Activated T-helper 1 cell treated with anti-CD3 and anti-CD28 coated beads, Interleukin-12 subunit alpha, Interleukin-12 subunit beta, Interleukin-2, Interleukin-4 antibody, amounts not matched to agents 30 ng/mL and 10 ng/mL and 1 ng/mL, durations not matched to agents 14 hours and 24 hours and 36 hours (primary cell): Measurements from ENCODE around the gene SLCO2A1. TPM values are rescaled to one million over a fixed set of nuclear protein-coding genes. Genes with fewer than 3 reads are reported as not detected.

ENCODE experiments used
- DNase-seq: peaks from one replicate; pipeline ENCODE4 v3.0.0; 2021; ENCODE audit warnings: low spot score
- H3K27ac Mint-ChIP-seq: one replicate; pipeline ENCODE4 v1.8.0; 2021; ENCODE audit warnings: mild to moderate bottlenecking, mixed read lengths
- H3K27me3 Mint-ChIP-seq: one replicate; pipeline ENCODE4 v1.8.0; 2022; ENCODE audit warnings: mild to moderate bottlenecking, moderate library complexity, mixed read lengths; ENCODE audit not compliant: insufficient read depth
- H3K36me3 Mint-ChIP-seq: one replicate; pipeline ENCODE4 v1.8.0; 2021; ENCODE audit warnings: low read depth, mixed read lengths
- H3K4me1 Mint-ChIP-seq: one replicate; pipeline ENCODE4 v1.8.0; 2021; ENCODE audit warnings: low read depth, mixed read lengths
- H3K4me3 Mint-ChIP-seq: one replicate; pipeline ENCODE4 v1.8.0; 2021; ENCODE audit warnings: mild to moderate bottlenecking, moderate library complexity, mixed read lengths
- H3K9me3 Mint-ChIP-seq: one replicate; pipeline ENCODE4 v1.8.0; 2021; ENCODE audit warnings: mixed read lengths
- intact Hi-C: fragments of 100-400 bp; cut with micrococcal nuclease; formaldehyde crosslinking; loops from one replicate; pipeline ENCODE4 v1.15.1; 2024
- total RNA-seq: library from RNA; stranded (reverse); gene quantifications from 2 replicates; pipeline ENCODE4 v1.2.3, GENCODE V29; 2022

SLCO2A1 gene
- total RNA-seq, 1 donor from 2014 or later: not detected

DNA sequence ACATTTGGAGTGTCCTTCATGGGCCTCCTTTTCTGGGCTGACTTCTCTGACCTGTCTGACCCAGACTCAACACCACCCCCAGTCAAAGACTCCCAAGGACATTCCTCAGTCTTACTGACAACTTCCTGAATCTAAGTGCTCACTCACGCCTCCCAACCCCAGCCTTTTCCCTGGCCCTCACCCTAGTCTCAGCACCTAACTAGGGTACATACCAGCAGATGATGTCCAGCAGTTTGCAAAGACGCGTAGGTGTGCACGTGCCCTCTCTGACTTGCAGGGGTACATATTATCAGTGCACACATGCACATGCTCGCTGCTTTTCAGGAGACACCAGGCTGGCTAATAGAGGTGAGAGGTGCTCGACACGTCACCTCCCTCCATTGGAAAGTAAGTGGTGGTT is 38.7 kb upstream of the SLCO2A1 start:
- Mint-ChIP-seq H3K4me1 (no peaks in the 10 kb centered on the region), H3K36me3 (no peaks in the 10 kb centered on the region), H3K4me3 (no peak overlapping the region), H3K9me3 (no peaks in the 10 kb centered on the region), H3K27ac (no peak overlapping the region), H3K27me3 (no peaks in the 10 kb centered on the region)
- no peak for DNase-seq
- intact Hi-C loops: no loop called here

DNA sequence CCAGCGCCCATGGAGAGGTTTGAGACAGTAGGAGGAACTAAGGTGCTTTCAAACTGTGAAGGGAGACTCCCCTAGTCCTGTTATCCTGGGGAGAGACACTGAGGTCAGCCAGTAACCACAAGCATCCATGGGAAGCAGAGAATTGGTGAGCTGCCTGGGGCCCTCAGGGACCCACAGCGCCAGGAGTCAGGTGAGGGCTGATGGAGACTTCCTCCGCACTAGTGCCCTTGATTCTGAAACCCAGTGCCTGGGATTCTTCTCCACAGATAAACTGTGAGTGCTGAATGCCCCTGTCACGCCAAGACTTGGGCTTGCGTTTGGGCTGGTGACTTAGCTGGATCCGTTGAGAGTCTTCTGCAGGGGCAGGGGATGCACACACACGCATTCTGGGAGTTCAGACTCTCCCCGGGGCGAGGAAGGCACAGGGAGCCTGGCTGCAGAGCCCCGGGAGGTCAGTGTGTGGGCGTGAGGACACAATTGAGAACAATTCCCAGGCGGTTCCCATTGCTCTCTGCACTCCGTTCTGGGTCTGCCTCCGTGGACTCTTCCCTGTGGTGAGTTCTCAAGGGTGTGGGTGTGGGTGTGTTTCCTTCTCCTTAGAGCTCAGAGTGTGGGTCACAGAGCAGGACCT is 37.9 kb upstream of the SLCO2A1 start:
- Mint-ChIP-seq H3K4me3 (no peak overlapping the region), H3K4me1 (no peaks in the 10 kb centered on the region), H3K27ac (no peak overlapping the region), H3K9me3 (no peaks in the 10 kb centered on the region), H3K36me3 (no peaks in the 10 kb centered on the region), H3K27me3 (no peaks in the 10 kb centered on the region)
- intact Hi-C loops: no loop called here
- no peak for DNase-seq

DNA sequence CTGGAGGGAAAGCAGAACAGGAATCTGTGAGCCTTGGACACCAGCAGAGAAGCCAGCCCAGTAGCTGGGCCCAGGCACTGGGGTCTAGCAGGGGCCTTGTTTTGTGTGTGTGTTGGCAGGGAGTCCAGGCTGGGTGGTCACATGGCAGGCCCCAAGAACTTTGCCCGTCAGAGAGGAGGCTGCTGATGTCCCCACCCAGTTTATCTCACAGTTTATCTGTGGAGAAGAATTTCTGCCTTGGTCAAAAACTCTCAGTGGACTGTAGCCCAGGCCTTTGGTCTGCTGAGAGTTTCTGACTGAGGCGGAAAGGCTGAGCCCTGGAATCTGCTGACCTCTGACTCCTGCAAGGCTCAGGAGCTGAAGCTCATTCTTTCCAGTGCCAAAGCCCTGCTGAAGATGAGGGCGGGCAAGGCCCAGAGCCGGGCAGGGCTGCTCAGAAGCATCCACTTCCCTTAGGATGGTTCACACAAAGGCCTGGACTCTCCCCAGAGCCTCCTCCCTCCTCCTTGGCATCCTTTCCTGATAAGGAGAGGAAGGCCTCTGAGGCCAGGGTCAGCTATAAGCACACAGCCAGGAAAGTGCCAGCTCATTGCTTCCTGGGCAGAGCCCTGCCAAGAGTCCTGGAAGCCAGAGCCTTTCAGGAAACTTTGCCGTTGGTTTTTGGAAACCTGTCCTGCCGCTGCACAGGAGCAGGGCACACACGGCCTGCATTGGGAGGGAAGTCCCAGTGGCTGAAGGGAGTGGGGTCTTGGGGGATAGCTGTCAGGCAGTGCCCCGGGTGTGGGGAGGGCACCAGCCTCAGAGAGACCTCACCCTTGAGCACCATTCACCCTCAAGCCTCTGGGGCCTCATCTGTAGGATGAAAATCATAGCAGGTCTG is 37.2 kb upstream of the SLCO2A1 start:
- intact Hi-C loops: no loop called here
- H3K4me3 Mint-ChIP-seq: no peak overlapping the region
- H3K4me1 Mint-ChIP-seq: no peaks in the 10 kb centered on the region
- no peak overlapping the region for H3K27ac Mint-ChIP-seq
- H3K9me3 Mint-ChIP-seq: no peaks in the 10 kb centered on the region
- no peaks in the 10 kb centered on the region for H3K27me3 Mint-ChIP-seq
- no peaks in the 10 kb centered on the region for H3K36me3 Mint-ChIP-seq
- no peak for DNase-seq

DNA sequence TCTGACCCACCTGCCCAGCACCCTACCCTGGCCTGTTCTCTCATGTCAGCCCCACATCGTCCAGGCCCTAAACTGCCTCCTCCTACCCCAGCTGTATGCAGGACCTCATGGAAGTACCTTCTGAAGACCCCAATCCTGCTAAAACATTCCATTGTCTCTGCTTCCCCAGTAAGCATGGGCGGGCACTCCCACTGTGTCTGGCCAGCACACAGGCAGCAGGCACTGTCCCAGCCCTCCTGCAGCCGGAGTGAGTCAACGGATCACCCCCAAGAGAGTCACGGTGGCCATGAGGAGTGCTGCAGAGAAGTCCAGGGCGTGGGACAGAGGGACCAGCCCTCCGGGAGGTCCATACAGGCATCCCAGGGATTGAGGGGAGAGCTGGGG is 36.4 kb upstream of the SLCO2A1 start:
- Mint-ChIP-seq H3K9me3 (no peaks in the 10 kb centered on the region), H3K27ac (no peak overlapping the region)
- intact Hi-C loops: no loop called here

DNA sequence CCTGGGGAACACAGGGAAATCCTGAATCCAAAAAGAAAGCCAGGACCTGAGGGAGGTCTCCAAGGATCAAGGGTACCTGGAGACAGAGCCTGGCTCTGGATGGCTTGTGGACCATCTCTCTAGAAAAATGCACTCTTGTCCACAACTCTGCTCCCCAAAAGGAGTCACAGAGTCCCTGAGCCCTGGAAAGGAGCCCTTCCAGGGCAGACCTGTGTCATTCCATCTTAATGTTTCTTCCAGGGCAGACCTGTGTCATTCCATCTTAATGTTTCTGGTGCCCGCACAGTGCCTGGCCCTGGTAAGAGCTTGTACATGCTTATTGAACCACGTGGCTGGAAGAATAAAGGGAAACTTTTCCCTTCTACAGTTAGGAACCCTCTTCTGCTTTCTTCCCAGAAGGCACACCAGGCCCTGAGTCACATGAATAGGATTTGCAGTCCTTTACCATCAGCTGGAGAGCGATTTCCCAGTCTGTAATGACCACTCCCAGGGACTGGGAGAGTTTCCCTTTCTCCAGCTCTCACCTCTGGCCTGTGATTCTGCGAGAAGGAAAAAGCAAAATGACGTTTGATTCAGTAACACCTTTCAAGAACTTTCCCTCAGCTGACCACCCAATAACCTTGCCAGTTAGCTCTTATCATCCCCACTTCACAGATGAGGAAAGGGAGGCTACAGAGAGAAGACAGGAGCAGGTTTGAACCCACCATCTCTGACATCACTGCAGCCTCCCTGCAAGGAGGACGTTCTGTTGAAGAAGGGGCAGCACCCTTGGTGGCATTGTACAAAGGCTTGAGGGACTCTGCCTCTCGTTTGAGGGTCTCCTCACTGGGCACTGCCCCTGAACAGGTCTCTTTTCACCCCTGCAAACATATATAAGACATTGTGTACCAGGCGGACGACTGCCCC is 35.8 kb upstream of the SLCO2A1 start:
- H3K27me3 Mint-ChIP-seq: peaks cover 1% of the 10 kb centered on the region
- DNase-seq: no peak

More for the DNA sequence above, 36.4 kb upstream of the SLCO2A1 start:
- Mint-ChIP-seq H3K36me3 (no peaks in the 10 kb centered on the region), H3K4me3 (no peak overlapping the region), H3K4me1 (no peaks in the 10 kb centered on the region), H3K27me3 (peaks cover 1% of the 10 kb centered on the region)
- no peak for DNase-seq

DNA sequence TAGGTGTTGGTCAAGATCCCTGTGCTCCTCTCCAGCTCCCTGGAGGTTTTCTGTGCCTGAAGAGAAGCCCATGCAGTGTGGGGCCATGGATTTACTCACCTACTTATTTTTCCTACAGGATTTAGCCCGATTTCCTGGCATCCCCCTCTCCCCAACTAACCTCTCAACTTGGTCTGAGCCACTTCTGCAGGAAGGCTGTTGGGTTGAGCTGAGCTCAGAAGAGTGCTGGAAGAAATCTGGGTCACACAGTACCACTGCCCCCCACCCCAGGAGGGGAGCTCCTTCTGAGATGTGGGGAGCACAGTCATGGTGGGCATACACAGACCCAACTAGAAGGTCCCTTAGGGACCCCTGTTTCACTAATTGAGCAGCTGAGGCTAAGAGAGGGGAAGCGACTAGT is 34.4 kb upstream of the SLCO2A1 start:
- Mint-ChIP-seq H3K4me1 (no peaks in the 10 kb centered on the region), H3K4me3 (no peak overlapping the region), H3K9me3 (no peaks in the 10 kb centered on the region), H3K36me3 (no peaks in the 10 kb centered on the region), H3K27me3 (peaks cover 1% of the 10 kb centered on the region), H3K27ac (no peak overlapping the region)
- intact Hi-C loops: no loop called here
- no peak for DNase-seq

More for the DNA sequence above, 35.8 kb upstream of the SLCO2A1 start:
- no peaks in the 10 kb centered on the region for H3K4me1 Mint-ChIP-seq
- no peaks in the 10 kb centered on the region for H3K9me3 Mint-ChIP-seq
- H3K4me3 Mint-ChIP-seq: no peak overlapping the region
- no peak overlapping the region for H3K27ac Mint-ChIP-seq
- no peaks in the 10 kb centered on the region for H3K36me3 Mint-ChIP-seq
- intact Hi-C loops: no loop called here

DNA sequence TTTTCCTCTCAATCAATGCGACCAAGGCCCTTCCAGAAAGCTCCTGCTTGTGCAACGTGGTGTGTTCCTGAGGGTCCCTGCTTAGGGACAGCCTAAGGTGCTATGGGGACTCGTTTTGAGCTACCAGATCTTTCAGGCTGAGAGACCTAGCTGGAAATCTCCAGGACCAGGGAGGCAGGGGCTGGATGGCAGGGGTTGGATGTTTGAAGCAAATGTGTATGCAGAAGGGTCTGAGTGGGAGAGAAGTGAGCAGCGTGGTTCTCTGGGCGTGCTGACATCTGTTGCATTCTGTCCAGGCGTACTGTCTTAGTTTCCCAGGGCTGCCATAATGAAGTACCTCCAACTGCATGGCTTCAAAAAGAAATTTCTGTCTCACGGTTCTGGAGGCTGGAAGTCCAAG is 31.7 kb upstream of the SLCO2A1 start:
- peaks cover 4% of the 10 kb centered on the region for H3K4me1 Mint-ChIP-seq
- no peak for DNase-seq
- no peak overlapping the region for H3K27ac Mint-ChIP-seq
- no peaks in the 10 kb centered on the region for H3K36me3 Mint-ChIP-seq
- peaks cover 1% of the 10 kb centered on the region for H3K27me3 Mint-ChIP-seq
- H3K4me3 Mint-ChIP-seq: no peak overlapping the region
- intact Hi-C loops: no loop called here
- no peaks in the 10 kb centered on the region for H3K9me3 Mint-ChIP-seq

DNA sequence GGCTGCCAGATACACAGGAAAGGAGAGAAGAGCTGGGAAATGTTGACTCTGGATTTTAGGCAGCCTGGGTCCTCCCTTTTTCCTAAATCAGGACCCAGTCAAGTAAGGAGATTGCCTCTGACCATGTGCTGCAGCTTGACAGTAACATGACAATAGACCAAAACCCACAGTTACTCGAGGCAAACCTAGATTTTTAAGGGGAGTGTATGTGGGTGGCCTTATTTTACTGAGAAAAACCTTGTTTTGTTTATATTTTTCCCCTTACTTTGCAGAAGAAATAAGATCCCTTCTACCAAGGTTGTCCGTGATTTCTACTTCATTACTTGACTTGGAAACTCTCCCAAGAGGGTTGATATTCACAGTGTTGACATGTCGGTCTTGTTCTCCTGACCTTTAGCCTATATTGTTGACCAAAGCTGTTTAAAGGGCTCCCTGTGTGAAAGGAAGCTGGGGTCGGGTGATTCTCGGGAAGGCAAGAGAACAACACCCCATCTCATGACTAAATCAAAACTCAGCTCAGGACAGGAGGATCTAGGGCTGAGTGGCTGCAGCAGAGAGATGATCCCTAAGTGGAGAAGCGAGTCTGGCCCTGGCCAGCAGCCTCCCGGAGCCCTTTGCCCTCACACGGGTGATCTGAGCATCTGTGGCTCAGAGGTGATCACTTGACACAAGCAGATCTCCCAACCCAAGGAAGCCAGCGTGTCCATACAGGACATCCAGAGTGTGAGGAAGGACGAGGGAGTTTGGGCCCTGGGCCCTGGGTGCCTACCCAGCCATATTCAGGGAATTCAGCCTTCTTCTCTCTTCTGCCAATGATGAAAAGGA is 31.0 kb upstream of the SLCO2A1 start:
- Mint-ChIP-seq H3K9me3 (no peaks in the 10 kb centered on the region), H3K4me3 (no peak overlapping the region), H3K27me3 (peaks cover 1% of the 10 kb centered on the region), H3K4me1 (peaks cover 4% of the 10 kb centered on the region), H3K27ac (no peak overlapping the region), H3K36me3 (no peaks in the 10 kb centered on the region)
- intact Hi-C loops: no loop called here
- DNase-seq: no peak

DNA sequence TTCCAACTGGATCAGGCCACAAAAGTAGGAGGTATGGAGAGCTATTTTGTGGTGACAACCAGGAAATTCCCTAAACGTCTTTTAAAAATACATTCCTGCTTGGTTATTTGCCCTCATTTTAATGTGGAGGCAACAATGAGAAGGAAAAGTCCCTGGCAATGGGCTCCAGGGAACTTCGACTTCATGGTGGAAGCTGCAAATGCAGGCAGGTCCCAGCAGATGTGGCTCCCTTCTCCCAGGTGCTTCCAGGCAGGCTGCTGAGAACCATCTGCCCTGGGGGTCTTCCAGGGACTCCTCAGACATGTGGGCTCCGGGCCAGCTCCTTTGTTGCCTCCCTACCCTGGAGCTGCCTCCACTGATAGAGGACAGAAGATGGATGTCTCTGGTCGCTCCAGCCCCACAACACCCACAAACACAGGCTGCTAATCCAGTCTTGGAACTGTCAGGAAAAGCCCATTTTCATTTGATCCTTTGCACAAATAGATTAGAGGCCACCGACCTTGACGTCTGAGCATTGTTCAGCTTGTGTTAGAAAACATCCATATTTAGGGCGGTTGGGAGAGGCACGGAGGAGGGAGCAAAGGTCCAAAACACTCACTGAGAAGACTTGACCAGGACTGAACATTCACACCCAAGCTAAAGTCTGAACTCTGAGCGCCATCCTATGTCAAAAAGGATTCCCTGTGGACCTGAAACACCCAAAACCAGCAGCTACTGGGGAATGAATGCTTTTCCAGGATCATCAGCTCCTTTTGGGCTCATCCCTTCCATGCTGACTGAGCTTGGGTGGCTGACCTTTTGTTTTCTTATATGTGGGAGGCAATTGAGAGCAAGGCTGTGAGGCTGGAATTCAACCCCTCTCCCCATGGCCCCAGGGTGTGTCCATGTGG is 30.2 kb upstream of the SLCO2A1 start:
- intact Hi-C loops: no loop called here
- Mint-ChIP-seq H3K4me1 (peaks cover 4% of the 10 kb centered on the region), H3K27me3 (peaks cover 1% of the 10 kb centered on the region), H3K9me3 (no peaks in the 10 kb centered on the region), H3K27ac (no peak overlapping the region), H3K36me3 (no peaks in the 10 kb centered on the region), H3K4me3 (no peak overlapping the region)
- DNase-seq: no peak

DNA sequence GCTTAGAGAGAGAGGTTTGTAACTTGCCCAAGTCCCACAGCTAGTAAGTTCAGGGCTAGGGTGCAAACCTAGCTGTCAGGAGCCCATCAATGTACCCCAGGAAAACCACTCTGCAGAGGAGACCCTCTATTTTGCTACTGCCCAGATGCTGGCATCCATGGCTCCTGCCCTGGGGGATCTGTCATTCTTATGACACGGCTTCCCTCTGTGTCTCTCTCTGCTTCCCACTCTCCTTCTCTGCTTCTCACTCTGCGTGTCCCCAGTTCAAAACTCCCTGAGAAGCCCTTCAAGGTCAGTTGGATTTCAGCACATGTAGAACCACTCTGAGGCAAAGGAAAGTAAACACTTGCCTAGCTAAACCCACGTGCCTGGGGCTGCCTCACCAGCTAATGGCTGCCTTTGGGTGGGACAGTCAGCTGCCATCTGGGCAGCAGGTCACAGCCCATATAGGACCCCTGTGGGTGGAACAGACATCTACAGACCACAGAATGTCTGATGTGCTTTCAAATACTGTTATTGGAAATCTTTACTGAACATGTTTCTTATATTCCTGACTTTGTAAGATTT is 29.4 kb upstream of the SLCO2A1 start:
- H3K4me1 Mint-ChIP-seq: peaks cover 4% of the 10 kb centered on the region
- intact Hi-C loops: no loop called here
- H3K36me3 Mint-ChIP-seq: no peaks in the 10 kb centered on the region
- H3K9me3 Mint-ChIP-seq: no peaks in the 10 kb centered on the region
- H3K27me3 Mint-ChIP-seq: peaks cover 1% of the 10 kb centered on the region
- no peak for DNase-seq
- no peak overlapping the region for H3K4me3 Mint-ChIP-seq
- H3K27ac Mint-ChIP-seq: no peak overlapping the region

DNA sequence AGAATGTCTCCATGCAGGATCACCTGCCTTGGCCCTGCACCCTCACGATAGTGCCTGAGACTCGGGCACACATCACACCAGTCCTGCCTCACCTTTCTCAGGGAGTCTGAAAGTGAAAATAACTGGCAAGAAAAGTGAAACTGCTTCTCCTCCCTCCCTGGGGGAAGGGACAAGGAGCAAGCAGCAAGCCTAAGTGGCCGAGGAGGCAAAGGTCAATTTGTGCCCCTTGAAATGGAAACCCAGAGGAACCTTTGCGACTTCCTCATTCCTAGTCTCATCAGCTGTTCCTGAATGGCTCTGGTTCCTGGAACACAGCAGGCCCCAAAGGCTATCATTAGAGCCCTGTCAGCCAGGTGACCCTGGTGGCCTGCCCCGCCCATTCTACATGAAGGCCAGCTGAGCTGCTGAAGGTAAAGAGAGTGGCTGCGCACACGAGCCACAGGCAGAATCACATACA is 28.0 kb upstream of the SLCO2A1 start:
- intact Hi-C loops: no loop called here
- DNase-seq: no peak
- Mint-ChIP-seq H3K4me3 (no peak overlapping the region), H3K27me3 (peaks cover 3% of the 10 kb centered on the region), H3K36me3 (no peaks in the 10 kb centered on the region), H3K9me3 (peaks cover 6% of the 10 kb centered on the region), H3K4me1 (peaks cover 4% of the 10 kb centered on the region), H3K27ac (no peak overlapping the region)
